ENCODE measurements around the gene FSTL4.

DNA sequence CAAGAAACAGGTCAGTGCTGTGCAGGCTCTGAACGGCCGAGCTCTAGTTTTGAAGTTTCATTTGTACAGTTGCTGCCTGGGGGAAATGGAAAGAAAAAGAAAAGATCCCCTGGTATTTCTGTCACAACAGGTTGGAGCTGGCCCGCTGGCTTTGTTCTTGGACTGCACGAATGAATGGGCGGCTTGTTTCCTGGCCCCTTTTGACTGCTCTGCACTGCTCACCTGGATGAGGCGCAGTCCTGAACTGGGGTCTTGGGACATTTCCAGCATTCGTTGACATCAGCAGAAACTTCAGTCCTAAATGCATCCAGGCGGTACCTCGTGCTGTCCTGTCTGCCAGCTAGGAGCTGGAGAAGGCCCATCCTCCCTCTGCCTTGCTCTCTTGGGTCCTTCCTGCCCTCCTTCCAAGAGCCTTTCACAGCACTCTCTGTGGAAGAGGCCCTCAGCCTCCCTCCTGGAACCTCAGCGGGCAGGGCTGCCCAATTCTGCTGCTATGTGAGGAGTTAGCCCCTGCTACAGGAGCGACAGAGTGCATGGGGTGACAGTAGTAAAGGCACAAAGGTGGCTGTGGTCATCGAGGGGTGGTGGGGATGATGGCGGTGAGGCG, 189.2 kb downstream of the FSTL4 start:
- TF ChIP-seq, protein P1, sequence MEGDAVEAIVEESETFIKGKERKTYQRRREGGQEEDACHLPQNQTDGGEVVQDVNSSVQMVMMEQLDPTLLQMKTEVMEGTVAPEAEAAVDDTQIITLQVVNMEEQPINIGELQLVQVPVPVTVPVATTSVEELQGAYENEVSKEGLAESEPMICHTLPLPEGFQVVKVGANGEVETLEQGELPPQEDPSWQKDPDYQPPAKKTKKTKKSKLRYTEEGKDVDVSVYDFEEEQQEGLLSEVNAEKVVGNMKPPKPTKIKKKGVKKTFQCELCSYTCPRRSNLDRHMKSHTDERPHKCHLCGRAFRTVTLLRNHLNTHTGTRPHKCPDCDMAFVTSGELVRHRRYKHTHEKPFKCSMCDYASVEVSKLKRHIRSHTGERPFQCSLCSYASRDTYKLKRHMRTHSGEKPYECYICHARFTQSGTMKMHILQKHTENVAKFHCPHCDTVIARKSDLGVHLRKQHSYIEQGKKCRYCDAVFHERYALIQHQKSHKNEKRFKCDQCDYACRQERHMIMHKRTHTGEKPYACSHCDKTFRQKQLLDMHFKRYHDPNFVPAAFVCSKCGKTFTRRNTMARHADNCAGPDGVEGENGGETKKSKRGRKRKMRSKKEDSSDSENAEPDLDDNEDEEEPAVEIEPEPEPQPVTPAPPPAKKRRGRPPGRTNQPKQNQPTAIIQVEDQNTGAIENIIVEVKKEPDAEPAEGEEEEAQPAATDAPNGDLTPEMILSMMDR (IDR thresholded peaks at IDR 0.05) = no peak
- no peak for TF ChIP-seq EZH2 (IDR thresholded peaks at IDR 0.05; ENCODE audit: borderline replicate concordance, insufficient read depth, low read depth, low read length, poor library complexity, severe bottlenecking)

Data from B cell (primary cell).